Neural crest cell (in vitro differentiated cells): ENCODE measurements around the gene CD247. TPM values are rescaled to one million over a fixed set of nuclear protein-coding genes. Genes with fewer than 3 reads are reported as not detected.

Experiments used
- DNase-seq: peaks from one replicate; pipeline ENCODE4 v3.0.0; 2021; ENCODE audit warnings: low read depth, mixed read lengths, low spot score
- H3K27ac Mint-ChIP-seq: one replicate; pipeline ENCODE4 v1.8.0; 2021; ENCODE audit warnings: mild to moderate bottlenecking, mixed read lengths; ENCODE audit not compliant: unreplicated experiment
- H3K27me3 Mint-ChIP-seq: 2 replicates; pipeline ENCODE4 v1.8.0; 2021; ENCODE audit warnings: low read depth, mild to moderate bottlenecking, mixed read lengths
- H3K36me3 Mint-ChIP-seq: 2 replicates; pipeline ENCODE4 v1.8.0; 2021; ENCODE audit warnings: low read depth, mild to moderate bottlenecking, mixed read lengths
- H3K4me1 Mint-ChIP-seq: 2 replicates; pipeline ENCODE4 v1.8.0; 2021; ENCODE audit warnings: mixed read lengths
- H3K4me3 Mint-ChIP-seq: one replicate; pipeline ENCODE4 v1.8.0; 2021; ENCODE audit warnings: mild to moderate bottlenecking, mixed read lengths
- H3K9me3 Mint-ChIP-seq: 2 replicates; pipeline ENCODE4 v1.8.0; 2021; ENCODE audit warnings: mixed read lengths
- CTCF ChIP-seq: fragments of 200-600 bp; sonication (generic); conservative IDR thresholded peaks from 2 replicates; pipeline ENCODE4 v1.5.0; 2021; ENCODE audit warnings: antibody characterized with exemption, mild to moderate bottlenecking
- total RNA-seq: library from RNA; stranded (reverse); gene quantifications from 2 replicates; pipeline ENCODE4 v1.2.1, GENCODE V29; 2021

Gene CD247
- total RNA-seq, 1 donor from 2014 or later = 3.9 TPM

GRCh38 chr1:167463875-167464575, 54.3 kb downstream of the CD247 start:
- H3K27me3 Mint-ChIP-seq = no peaks in the 10 kb centered on the region
- H3K4me3 Mint-ChIP-seq = no peak overlapping the region
- H3K9me3 Mint-ChIP-seq = no peaks in the 10 kb centered on the region
- H3K4me1 Mint-ChIP-seq = peaks cover 38% of the 10 kb centered on the region
- H3K27ac Mint-ChIP-seq = no peak overlapping the region
- no peaks in the 10 kb centered on the region for H3K36me3 Mint-ChIP-seq
- TF ChIP-seq CTCF = no peak
- DNase-seq = no peak

DNA sequence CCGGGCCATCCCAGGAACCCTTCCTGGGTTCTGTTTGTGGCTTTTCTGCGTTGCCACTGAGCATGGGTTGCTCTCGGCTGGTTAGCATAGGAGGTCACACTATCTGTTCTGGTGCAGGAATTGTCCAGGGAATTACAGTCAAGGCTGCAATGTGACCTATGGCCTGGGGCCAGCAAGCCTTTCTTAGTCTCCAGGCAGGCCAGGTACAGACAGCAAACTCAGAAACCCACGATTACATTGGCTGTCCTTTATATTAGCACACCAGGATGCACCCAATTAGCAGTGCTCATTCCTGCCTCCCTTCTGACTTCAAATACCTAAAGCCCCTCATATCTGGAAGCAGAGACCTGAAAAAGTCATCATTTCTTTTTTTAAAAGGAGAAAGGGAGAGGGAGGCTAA, 55.2 kb downstream of the CD247 start:
- peak overlapping the region; percentile 17 for H3K4me3 Mint-ChIP-seq
- peaks cover 38% of the 10 kb centered on the region for H3K4me1 Mint-ChIP-seq
- H3K27ac Mint-ChIP-seq = no peak overlapping the region
- no peaks in the 10 kb centered on the region for H3K27me3 Mint-ChIP-seq
- no peak for DNase-seq
- H3K9me3 Mint-ChIP-seq = no peaks in the 10 kb centered on the region
- no peaks in the 10 kb centered on the region for H3K36me3 Mint-ChIP-seq
- TF ChIP-seq CTCF = no peak

GRCh38 chr1:167462341-167462740, 56.0 kb downstream of the CD247 start:
- H3K4me3 Mint-ChIP-seq = no peak overlapping the region
- TF ChIP-seq CTCF = no peak
- H3K27me3 Mint-ChIP-seq = no peaks in the 10 kb centered on the region
- DNase-seq = no peak
- no peaks in the 10 kb centered on the region for H3K9me3 Mint-ChIP-seq
- H3K27ac Mint-ChIP-seq = no peak overlapping the region
- H3K36me3 Mint-ChIP-seq = no peaks in the 10 kb centered on the region
- H3K4me1 Mint-ChIP-seq = peaks cover 33% of the 10 kb centered on the region

DNA sequence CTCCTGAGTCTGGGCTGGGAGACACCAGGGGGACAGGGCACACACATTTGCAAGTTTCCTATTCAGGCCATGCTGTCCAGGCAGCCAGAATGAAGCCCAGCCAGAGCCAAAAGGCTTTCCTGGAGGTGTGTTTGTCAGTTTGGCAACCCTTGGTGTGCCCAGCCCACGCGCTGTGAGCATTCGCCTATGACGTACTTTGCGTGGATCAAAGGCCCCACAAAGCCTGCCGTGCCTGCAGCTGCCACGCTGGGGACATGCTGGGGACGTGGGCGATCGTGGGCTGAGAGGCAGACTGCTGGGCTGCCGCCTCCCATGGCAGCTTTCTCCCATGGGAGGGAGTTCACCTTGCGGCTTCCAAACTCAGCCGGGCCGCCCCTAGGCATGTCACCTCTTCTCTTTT, 57.5 kb downstream of the CD247 start:
- Mint-ChIP-seq H3K36me3 (no peaks in the 10 kb centered on the region), H3K9me3 (no peaks in the 10 kb centered on the region), H3K4me1 (peaks cover 31% of the 10 kb centered on the region), H3K27ac (no peak overlapping the region), H3K27me3 (peaks cover 2% of the 10 kb centered on the region), H3K4me3 (no peak overlapping the region)
- DNase-seq = no peak
- TF ChIP-seq CTCF = no peak

- Mint-ChIP-seq H3K4me1 (peaks cover 17% of the 10 kb centered on the region), H3K36me3 (no peaks in the 10 kb centered on the region), H3K9me3 (no peaks in the 10 kb centered on the region), H3K27ac (no peak overlapping the region), H3K27me3 (peaks cover 2% of the 10 kb centered on the region), H3K4me3 (no peak overlapping the region)
- TF ChIP-seq CTCF = no peak
- DNase-seq = no peak
Observed at GRCh38 chr1:167457936-167458584, 60.3 kb downstream of the CD247 start.
